Stimulated activated CD8-positive, alpha-beta memory T cell treated with anti-CD3 and anti-CD28 coated beads, Interleukin-2, amount 100 ng/mL, for 1 hour (primary cell): ENCODE data around the gene BHMT.
"Not testable (repeated sequence)": the region's sequence is repeated elsewhere in the genome, so short reads cannot be mapped to it uniquely, and the experiment has no call there.

Experiments used
- DNase-seq, 2 donors: peaks; one replicate each; pipeline ENCODE4 v3.0.0-alpha.2; 2020; ENCODE audit warnings: low read depth in 2 of 2

The BHMT gene

DNA sequence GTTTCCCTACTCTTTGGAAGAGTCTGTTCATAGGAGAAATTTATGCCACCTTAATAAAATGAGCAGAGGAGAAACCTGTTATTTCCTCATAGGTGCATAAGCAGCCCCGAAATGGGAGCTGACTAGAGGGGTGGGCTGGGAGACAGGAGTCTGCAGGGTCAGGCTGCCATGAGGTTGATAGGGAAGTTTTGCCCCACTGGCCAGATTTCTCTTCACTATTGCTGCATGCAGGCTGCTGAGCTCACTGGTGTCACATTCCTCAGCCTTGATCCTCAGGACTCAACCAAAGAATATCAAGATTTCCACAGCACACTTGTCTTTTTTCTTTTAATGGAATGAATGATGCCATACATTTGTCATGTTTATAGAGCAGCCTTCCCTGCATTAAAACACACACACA lies 60.7 kb downstream of the BHMT start:
- no peak for DNase-seq

DNA sequence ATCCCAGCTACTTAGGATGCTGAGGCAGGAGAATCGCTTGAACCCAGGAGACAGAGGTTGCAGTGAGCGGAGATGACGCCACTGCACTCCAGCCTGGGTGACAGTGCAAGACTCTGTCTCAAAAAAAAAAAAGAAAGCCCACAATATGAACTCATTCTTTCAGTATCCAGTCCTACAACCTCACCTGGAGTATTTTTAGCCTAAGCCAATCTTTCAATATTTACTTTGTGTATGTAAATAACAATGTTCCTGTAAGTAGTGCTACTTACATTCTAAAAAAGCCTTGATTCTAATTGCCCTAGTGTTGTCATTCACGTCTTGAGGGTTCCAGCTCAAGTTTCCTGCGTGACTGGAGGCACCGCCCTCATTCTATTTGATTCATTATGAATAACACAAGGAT lies 62.0 kb downstream of the BHMT start:
- no peak for DNase-seq

DNA sequence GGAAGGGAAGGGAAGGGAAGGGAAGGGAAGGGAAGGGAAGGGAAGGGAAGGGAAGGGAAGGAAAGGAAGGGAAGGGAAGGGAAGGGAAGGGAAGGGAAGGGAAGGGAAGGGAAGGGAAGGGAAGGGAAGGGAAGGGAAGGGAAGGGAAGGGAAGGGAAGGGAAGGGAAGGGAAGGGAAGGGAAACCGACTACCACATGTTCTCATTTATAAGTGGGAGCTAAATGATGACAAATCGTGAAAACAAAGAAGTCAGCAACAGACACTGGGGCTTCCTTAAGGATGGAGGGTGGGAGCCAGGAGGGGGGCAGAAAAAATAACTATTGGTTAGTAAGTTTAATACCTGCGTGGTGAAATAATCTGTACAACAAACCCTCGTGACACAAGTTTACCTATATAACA lies 68.8 kb downstream of the BHMT start:
- DNase-seq, result not testable (repeated sequence)

DNA sequence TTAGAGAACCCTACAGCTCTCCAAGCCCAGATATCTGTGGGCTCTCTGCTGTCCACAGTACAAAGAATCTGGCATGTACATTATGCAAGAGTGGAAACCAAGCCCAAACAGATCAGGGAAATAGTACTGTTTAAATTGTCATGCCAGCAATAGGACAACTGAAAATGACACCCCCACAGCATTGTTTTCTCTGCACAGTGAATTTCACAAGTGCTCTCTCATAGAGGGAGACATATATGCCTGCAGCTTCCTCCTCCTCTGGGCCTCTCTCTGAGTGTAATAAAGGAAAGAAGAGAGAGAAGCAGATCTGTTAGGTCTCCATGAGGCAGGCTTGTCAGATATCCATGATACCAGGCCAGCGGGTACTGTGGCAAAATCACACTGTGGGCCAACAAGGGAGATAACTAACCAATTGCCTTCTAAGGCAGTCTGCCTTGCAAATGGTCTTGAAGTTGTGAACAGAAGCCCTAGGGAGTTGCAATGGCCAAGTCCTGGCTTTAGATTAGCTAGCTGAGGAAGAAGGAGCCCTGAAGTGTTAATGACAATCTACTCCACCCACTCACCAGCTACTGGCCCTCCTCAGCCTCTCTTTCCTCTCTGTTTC lies 69.9 kb downstream of the BHMT start:
- no peak for DNase-seq
